ENCODE data around the gene TFPI. TPM values are rescaled to one million over a fixed set of nuclear protein-coding genes. Genes with fewer than 3 reads are reported as not detected.

Gene TFPI
- total RNA-seq, 2 donors from 2014 or later, result 33.0 to 34.3 TPM

DNA sequence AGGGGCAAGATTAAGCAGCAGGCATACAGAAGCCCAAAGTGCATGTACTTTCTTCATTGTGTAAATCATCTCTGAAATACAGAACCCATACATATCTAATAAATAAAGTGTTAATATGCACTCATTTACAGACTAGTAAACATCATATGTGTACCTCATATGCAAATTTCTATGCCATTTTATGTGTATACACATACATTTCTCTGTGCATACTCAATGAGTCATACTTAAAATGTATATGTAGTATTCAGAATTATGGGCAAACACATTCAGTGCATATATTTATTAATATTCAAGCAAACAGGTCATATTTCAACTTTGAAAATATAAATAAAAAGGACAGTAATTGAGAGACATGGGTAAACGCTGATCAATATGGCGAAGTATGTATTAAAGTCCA lies 50.5 kb downstream of the TFPI start:
- no peak overlapping the region for H3K27ac Mint-ChIP-seq
- no peaks in the 10 kb centered on the region for H3K27me3 ChIP-seq (ENCODE audit: control insufficient read depth, insufficient read depth, low read length, poor library complexity, severe bottlenecking)
- H3K4me1 Mint-ChIP-seq, result peaks cover 48% of the 10 kb centered on the region
- H3K4me3 Mint-ChIP-seq, result no peak overlapping the region
- H3K9me3 ChIP-seq (ENCODE audit: control insufficient read depth, low read length), result peaks cover 5% of the 10 kb centered on the region
- no peaks in the 10 kb centered on the region for H3K36me3 ChIP-seq (ENCODE audit: control insufficient read depth, insufficient read depth, low read length)
- H3K36me3 Mint-ChIP-seq (ENCODE audit: low read depth), result peaks cover 16% of the 10 kb centered on the region
- TF ChIP-seq, protein P1, sequence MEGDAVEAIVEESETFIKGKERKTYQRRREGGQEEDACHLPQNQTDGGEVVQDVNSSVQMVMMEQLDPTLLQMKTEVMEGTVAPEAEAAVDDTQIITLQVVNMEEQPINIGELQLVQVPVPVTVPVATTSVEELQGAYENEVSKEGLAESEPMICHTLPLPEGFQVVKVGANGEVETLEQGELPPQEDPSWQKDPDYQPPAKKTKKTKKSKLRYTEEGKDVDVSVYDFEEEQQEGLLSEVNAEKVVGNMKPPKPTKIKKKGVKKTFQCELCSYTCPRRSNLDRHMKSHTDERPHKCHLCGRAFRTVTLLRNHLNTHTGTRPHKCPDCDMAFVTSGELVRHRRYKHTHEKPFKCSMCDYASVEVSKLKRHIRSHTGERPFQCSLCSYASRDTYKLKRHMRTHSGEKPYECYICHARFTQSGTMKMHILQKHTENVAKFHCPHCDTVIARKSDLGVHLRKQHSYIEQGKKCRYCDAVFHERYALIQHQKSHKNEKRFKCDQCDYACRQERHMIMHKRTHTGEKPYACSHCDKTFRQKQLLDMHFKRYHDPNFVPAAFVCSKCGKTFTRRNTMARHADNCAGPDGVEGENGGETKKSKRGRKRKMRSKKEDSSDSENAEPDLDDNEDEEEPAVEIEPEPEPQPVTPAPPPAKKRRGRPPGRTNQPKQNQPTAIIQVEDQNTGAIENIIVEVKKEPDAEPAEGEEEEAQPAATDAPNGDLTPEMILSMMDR (conservative IDR thresholded peaks at IDR 0.05), result no peak
- no peak overlapping the region for H3K27ac ChIP-seq (ENCODE audit: low read depth, low read length)
- 70 to 89% methylated on average over 2 of the region's 2 CpGs for WGBS, 2 experiments (ENCODE audit: insufficient coverage in 1 of 2, insufficient read length in 1 of 2)
- peaks cover 9% of the 10 kb centered on the region for H3K4me1 ChIP-seq (ENCODE audit: control insufficient read depth, insufficient read depth, low read length)
- DNase-seq, result no peak
- H3K27me3 Mint-ChIP-seq (ENCODE audit: insufficient read depth), result no peaks in the 10 kb centered on the region
- peaks cover 18% of the 10 kb centered on the region for H3K9me3 Mint-ChIP-seq
- H3K4me3 ChIP-seq (ENCODE audit: low read length), result no peak overlapping the region
- H3K9ac ChIP-seq (ENCODE audit: extremely low read depth, low read length, poor library complexity, severe bottlenecking), result no peak overlapping the region

DNA sequence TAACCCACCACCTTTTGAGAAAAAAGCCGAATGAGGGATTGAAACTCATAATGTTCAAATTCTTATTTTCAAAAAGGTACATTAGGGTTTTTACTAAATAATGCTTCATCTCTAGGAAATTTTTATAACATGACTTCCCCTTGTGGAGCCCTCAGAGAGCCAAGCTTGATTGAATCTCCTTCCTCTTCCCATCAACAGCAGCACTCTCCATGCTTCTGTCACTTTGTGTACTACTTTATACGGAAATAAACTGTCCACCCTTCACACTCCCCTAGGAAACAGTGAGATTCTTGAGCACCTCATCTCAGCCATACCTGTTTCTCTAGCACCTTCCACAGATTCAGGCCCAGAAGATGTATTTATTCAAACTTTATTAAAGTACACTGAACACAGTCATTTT lies 51.8 kb downstream of the TFPI start:
- no peak overlapping the region for H3K4me3 Mint-ChIP-seq
- 86 to 90% methylated on average over 1 to 2 of the region's 2 CpGs for WGBS, 2 experiments (ENCODE audit: insufficient coverage in 1 of 2, insufficient read length in 1 of 2)
- H3K36me3 Mint-ChIP-seq (ENCODE audit: low read depth), result peaks cover 6% of the 10 kb centered on the region
- TF ChIP-seq, protein P1 (conservative IDR thresholded peaks at IDR 0.05), result no peak
- H3K9me3 Mint-ChIP-seq, result peaks cover 5% of the 10 kb centered on the region
- Histone ChIP-seq H3K9me3 (ENCODE audit: control insufficient read depth, low read length) (no peaks in the 10 kb centered on the region), H3K27ac (ENCODE audit: low read depth, low read length) (no peak overlapping the region), H3K4me1 (ENCODE audit: control insufficient read depth, insufficient read depth, low read length) (peaks cover 9% of the 10 kb centered on the region), H3K27me3 (ENCODE audit: control insufficient read depth, insufficient read depth, low read length, poor library complexity, severe bottlenecking) (no peaks in the 10 kb centered on the region), H3K4me3 (ENCODE audit: low read length) (no peak overlapping the region), H3K9ac (ENCODE audit: extremely low read depth, low read length, poor library complexity, severe bottlenecking) (no peak overlapping the region), H3K36me3 (ENCODE audit: control insufficient read depth, insufficient read depth, low read length) (no peaks in the 10 kb centered on the region)
- no peak for DNase-seq
- no peaks in the 10 kb centered on the region for H3K27me3 Mint-ChIP-seq (ENCODE audit: insufficient read depth)
- H3K4me1 Mint-ChIP-seq, result peaks cover 44% of the 10 kb centered on the region
- H3K27ac Mint-ChIP-seq, result no peak overlapping the region

DNA sequence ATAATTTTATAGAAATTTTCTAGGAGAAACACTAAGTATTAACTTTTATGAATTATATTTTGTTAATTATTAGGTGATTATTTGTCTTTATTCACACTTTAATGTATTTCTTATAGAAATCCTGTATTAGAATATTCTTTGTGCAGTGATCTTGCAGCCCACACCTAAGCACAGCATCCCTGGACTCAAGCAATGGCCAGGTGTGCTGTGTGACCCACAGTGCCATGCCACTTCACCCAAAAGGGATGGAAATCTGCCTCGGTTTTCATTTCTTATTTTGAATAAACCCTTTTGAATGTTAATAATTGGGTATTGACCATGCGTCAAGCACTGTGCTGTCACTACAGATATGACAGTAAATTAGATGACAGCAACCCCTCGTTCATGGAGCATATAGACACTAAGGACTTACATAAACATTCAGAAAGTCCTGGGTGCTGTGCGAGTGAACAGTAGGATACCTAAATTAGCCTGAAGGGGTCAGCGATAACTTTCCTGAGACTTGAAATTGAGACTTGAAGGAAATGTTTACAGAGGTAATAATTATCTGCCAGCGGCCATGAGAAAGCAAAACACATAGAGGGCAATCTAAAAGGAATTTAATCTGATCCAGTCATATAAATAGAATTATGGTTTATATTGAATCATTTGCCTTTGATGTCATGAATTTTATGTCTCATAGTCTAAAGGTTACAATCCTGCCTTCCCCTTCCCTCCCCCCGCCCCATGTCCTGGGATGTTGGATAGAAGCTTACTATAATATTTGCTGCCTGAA lies 53.5 kb downstream of the TFPI start:
- H3K4me1 ChIP-seq (ENCODE audit: control insufficient read depth, insufficient read depth, low read length), result peaks cover 9% of the 10 kb centered on the region
- DNase-seq, result peak; percentile 73
- no peak overlapping the region for H3K4me3 ChIP-seq (ENCODE audit: low read length)
- no peaks in the 10 kb centered on the region for H3K9me3 ChIP-seq (ENCODE audit: control insufficient read depth, low read length)
- WGBS, 2 experiments (ENCODE audit: insufficient coverage in 1 of 2, insufficient read length in 1 of 2), result 63 to 74% methylated on average over 6 of the region's 7 CpGs
- Mint-ChIP-seq H3K36me3 (ENCODE audit: low read depth) (no peaks in the 10 kb centered on the region), H3K27ac (no peak overlapping the region), H3K27me3 (ENCODE audit: insufficient read depth) (no peaks in the 10 kb centered on the region), H3K4me3 (no peak overlapping the region), H3K4me1 (peaks cover 41% of the 10 kb centered on the region), H3K9me3 (no peaks in the 10 kb centered on the region)
- no peak overlapping the region for H3K9ac ChIP-seq (ENCODE audit: extremely low read depth, low read length, poor library complexity, severe bottlenecking)
- no peaks in the 10 kb centered on the region for H3K27me3 ChIP-seq (ENCODE audit: control insufficient read depth, insufficient read depth, low read length, poor library complexity, severe bottlenecking)
- no peaks in the 10 kb centered on the region for H3K36me3 ChIP-seq (ENCODE audit: control insufficient read depth, insufficient read depth, low read length)
- TF ChIP-seq, protein P1 (conservative IDR thresholded peaks at IDR 0.05), result peak; percentile 76
- H3K27ac ChIP-seq (ENCODE audit: low read depth, low read length), result no peak overlapping the region
